HepG2 (cell line): ENCODE data around the gene UBE2I. TPM values are rescaled to one million over a fixed set of nuclear protein-coding genes. Genes with fewer than 3 reads are reported as not detected.

ENCODE experiments used
- ATAC-seq: fragments of 200-7000 bp; cut with Tn5 transposase; 3 replicates; pipeline ENCODE4 v1.9.1; 2020; ENCODE audit warnings: mild to moderate bottlenecking, moderate library complexity
- BruUV-seq: library from RNA; stranded (reverse); fragments of 400-500 nt; replicated peaks from 2 replicates; lab custom pipeline; 2021; lab: Mats Ljungman, UMichigan
- CTCF ChIA-PET: fragments of 300-600 bp; formaldehyde crosslinking; extraction: SDS; loops from one replicate; lab custom pipeline; 2021; ENCODE audit warnings: low total read pairs, inconsistent platforms, low intra/inter-chr PET ratio; lab: Yijun Ruan, JAX
- POLR2A ChIA-PET: fragments of 350-600 bp; sonication (Branson Sonifier 250); formaldehyde crosslinking; loops from one replicate; lab custom pipeline; 2020; ENCODE audit warnings: antibody characterized with exemption, inconsistent platforms; lab: Yijun Ruan, JAX
- DNase-seq: peaks from one replicate; pipeline ENCODE4 v3.0.0-alpha.2; 2015; ENCODE audit warnings: low spot score
- FAIRE-seq: peaks from 3 replicates; lab custom pipeline; 2011; peaks lifted over from hg19 to GRCh38; lab: Jason Lieb, UNC
- H2AFZ ChIP-seq: one replicate; pipeline ENCODE4 v1.6.1; 2011; ENCODE audit warnings: low read length, inconsistent platforms
- H3K27ac ChIP-seq: fragments of 300-600 bp; 3 replicates; pipeline ENCODE4 v1.8.0; 2011; ENCODE audit warnings: mixed run types, mild to moderate bottlenecking, mixed read lengths, low read length, inconsistent platforms; ENCODE audit not compliant: insufficient read depth; ENCODE audit errors: extremely low read length
- H3K27me3 ChIP-seq, 2 experiments: fragments of 200-600 bp in 1 of 2; 2 replicates in 1 of 2; 3 replicates in 1 of 2; pipeline versions ENCODE4 v1.6.0 to v1.8.0; 2011; ENCODE audit warnings: low read length in 2 of 2, mild to moderate bottlenecking in 2 of 2, moderate library complexity in 2 of 2, inconsistent platforms in 1 of 2; ENCODE audit not compliant: insufficient read depth in 2 of 2, control insufficient read depth in 1 of 2
- H3K36me3 ChIP-seq, 2 experiments: fragments of 200-600 bp in 1 of 2; replicated peaks in 1 of 2; 2 replicates in 1 of 2; 3 replicates in 1 of 2; pipeline versions ENCODE4 v1.5.1 to v1.8.0; 2011; ENCODE audit warnings: low read length in 2 of 2, inconsistent platforms in 1 of 2; ENCODE audit not compliant: insufficient read depth in 2 of 2, control insufficient read depth in 1 of 2
- H3K4me1 ChIP-seq: 2 replicates; pipeline ENCODE4 v1.5.1; 2012; ENCODE audit warnings: low read length, inconsistent platforms; ENCODE audit not compliant: insufficient read depth
- H3K4me2 ChIP-seq: 2 replicates; pipeline ENCODE4 v1.6.0; 2011; ENCODE audit warnings: low read depth, low read length, inconsistent platforms
- H3K4me3 ChIP-seq, 3 experiments: fragments of 200-600 bp in 1 of 3; sonication (generic), shearing (Covaris generic) in 1 of 3; replicated peaks in 1 of 3; 2 replicates each; pipeline ENCODE4 v1.5.1; 2011 to 2016; ENCODE audit warnings: low read length in 3 of 3, inconsistent platforms in 2 of 3, low read depth in 2 of 3, mild to moderate bottlenecking in 2 of 3, control low read depth in 1 of 3, mixed read lengths in 1 of 3; ENCODE audit not compliant: insufficient read depth in 1 of 3
- H3K79me2 ChIP-seq: one replicate; pipeline ENCODE4 v1.6.1; 2011; ENCODE audit warnings: low read length, inconsistent platforms; ENCODE audit not compliant: insufficient read depth
- H3K9ac ChIP-seq: 2 replicates; pipeline ENCODE4 v1.6.0; 2011; ENCODE audit warnings: mild to moderate bottlenecking, low read depth, low read length, inconsistent platforms; ENCODE audit not compliant: insufficient read depth
- H3K9me3 ChIP-seq: 2 replicates; pipeline ENCODE4 v1.5.1; 2012; ENCODE audit warnings: mild to moderate bottlenecking, low read length
- H4K20me1 ChIP-seq: 2 replicates; pipeline ENCODE4 v1.6.0; 2011; ENCODE audit warnings: inconsistent platforms, mild to moderate bottlenecking, low read length, moderate library complexity; ENCODE audit not compliant: insufficient read depth
- HNRNPLL ChIP-seq: fragments of 200-400 bp; formaldehyde crosslinking; IDR thresholded peaks from 2 replicates; pipeline ENCODE4 v1.6.1; 2017; ENCODE audit warnings: mild to moderate bottlenecking, low read depth, low read length; ENCODE audit not compliant: poor library complexity, severe bottlenecking
- NAIF1 ChIP-seq: sonication (generic); formaldehyde crosslinking; IDR thresholded peaks from 2 replicates; pipeline ENCODE4 v1.5.0; 2020; ENCODE audit warnings: mild to moderate bottlenecking, missing genetic modification reagents, borderline replicate concordance
- RFX1 ChIP-seq: fragments of 450-650 bp; IDR thresholded peaks from 2 replicates; pipeline ENCODE4 v1.6.1; 2017
- RFX3 ChIP-seq: IDR thresholded peaks from 2 replicates; pipeline ENCODE4 v1.6.1; 2016; ENCODE audit warnings: missing biosample characterization, missing genetic modification reagents
- TBP ChIP-seq: sonication (generic); formaldehyde crosslinking; IDR thresholded peaks from 2 replicates; pipeline ENCODE4 v1.5.0; 2020; ENCODE audit warnings: missing genetic modification reagents
- ZNF101 ChIP-seq: sonication (generic); formaldehyde crosslinking; IDR thresholded peaks from 2 replicates; pipeline ENCODE4 v1.4.0; 2020; ENCODE audit warnings: mild to moderate bottlenecking, low read depth, missing genetic modification reagents, borderline replicate concordance
- ZNF746 ChIP-seq: sonication (generic); formaldehyde crosslinking; IDR thresholded peaks from 2 replicates; pipeline ENCODE4 v1.8.0; 2022; ENCODE audit warnings: mild to moderate bottlenecking, missing genetic modification reagents
- WGBS: methylation state at CpG from one replicate; pipeline ENCODE4 v1.1.6; 2017; ENCODE audit warnings: low lambda C conversion rate; 5-methylcytosine and 5-hydroxymethylcytosine counted together
- in situ Hi-C: cut with HindIII; loops from 2 replicates; pipeline ENCODE4 v1.10.0; 2017; ENCODE audit warnings: low pct_unique_long_range_greater_than_20kb; ENCODE audit not compliant: extremely low pct_ligation_motif_present
- intact Hi-C: fragments of 100-400 bp; cut with micrococcal nuclease; formaldehyde crosslinking; loops from one replicate; pipeline ENCODE4 v1.10.0; 2022; ENCODE audit not compliant: unreplicated experiment
- polyA plus RNA-seq, 8 experiments: library from polyadenylated mRNA; depleted of rRNA in 3 of 8; stranded (reverse) in 7 of 8; unstranded in 1 of 8; fragments of >200 nt; fragmentation: Illumina TruSeq in 4 of 8; extraction: Trizol in 4 of 8; gene quantifications; 2 replicates each; pipeline versions ENCODE4 v1.2.1 to v1.2.3, GENCODE V29; 2011 to 2016; ENCODE audit warnings: low read depth in 4 of 8, missing spikeins in 1 of 8, mixed read lengths in 1 of 8; ENCODE audit not compliant: insufficient read depth in 1 of 8
- total RNA-seq, 5 experiments: library from RNA; depleted of rRNA; stranded (reverse); fragments of >200 nt; fragmentation: Illumina TruSeq; extraction: Trizol; gene quantifications; 2 replicates each; pipeline ENCODE4 v1.2.3, GENCODE V29; 2016; ENCODE audit warnings: low read depth in 1 of 5
- TF ChIP-seq, protein P1 (sequence below): sonication (generic); formaldehyde crosslinking; IDR thresholded peaks from 2 replicates; pipeline ENCODE4 v1.5.1; 2020; ENCODE audit warnings: missing genetic modification reagents, mild to moderate bottlenecking, borderline replicate concordance
- TF ChIP-seq, protein P2 (sequence below): sonication (generic); formaldehyde crosslinking; IDR thresholded peaks from 2 replicates; pipeline ENCODE4 v1.5.0; 2020; ENCODE audit warnings: mild to moderate bottlenecking, missing genetic modification reagents, moderate library complexity

The UBE2I gene
- total and polyA plus RNA-seq, 2 of the 13 experiments (the other 11 are each of a cell fraction or from before 2014, with no cell fraction given), result 75.8 to 98.9 TPM

DNA sequence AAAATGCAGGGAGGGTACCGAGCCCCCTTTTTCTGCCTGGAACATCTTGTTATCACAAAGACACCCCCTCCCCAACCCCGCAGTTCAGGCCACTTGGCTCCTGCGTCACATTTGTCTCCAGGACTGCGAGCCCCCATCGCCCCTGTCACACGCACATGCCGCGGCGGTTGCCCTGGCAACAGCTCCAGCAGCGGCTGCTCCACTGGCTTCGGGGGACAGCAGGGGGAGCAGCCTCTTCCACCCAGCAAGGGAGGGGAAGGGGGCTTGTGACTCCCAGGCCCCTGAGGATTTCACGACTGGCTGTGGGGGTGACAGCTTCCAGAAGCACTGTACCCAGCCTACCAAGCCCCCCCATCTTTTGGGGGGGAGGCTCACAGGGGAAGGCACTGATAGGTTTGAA is 26.6 kb downstream of the UBE2I start:
- ChIA-PET CTCF (no interaction called here), POLR2A (no interaction called here)
- Histone ChIP-seq H3K9ac (no peak overlapping the region), H2AFZ (no peak overlapping the region), H3K4me2 (no peak overlapping the region), H3K9me3 (no peaks in the 10 kb centered on the region), H3K27me3 (peaks cover 18 to 66% of the 10 kb centered on the region in 2 experiments)
- intact Hi-C loops, result loop anchor here (2.0 kb wide), 1 partner anchor 77 kb away; no protein-coding TSS in a partner anchor
- 0% methylated on average over 2 of the region's 12 CpGs for WGBS
- TF ChIP-seq NAIF1 (CRISPR knock-in tag), result peak; percentile 83
- TF ChIP-seq RFX1, result peak; percentile 69
- TF ChIP-seq ZNF746 (CRISPR knock-in tag), result no peak
- peak; percentile 99 for TF ChIP-seq HNRNPLL
- TF ChIP-seq, protein P1, sequence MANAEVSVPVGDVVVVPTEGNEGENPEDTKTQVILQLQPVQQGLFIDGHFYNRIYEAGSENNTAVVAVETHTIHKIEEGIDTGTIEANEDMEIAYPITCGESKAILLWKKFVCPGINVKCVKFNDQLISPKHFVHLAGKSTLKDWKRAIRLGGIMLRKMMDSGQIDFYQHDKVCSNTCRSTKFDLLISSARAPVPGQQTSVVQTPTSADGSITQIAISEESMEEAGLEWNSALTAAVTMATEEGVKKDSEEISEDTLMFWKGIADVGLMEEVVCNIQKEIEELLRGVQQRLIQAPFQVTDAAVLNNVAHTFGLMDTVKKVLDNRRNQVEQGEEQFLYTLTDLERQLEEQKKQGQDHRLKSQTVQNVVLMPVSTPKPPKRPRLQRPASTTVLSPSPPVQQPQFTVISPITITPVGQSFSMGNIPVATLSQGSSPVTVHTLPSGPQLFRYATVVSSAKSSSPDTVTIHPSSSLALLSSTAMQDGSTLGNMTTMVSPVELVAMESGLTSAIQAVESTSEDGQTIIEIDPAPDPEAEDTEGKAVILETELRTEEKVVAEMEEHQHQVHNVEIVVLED (CRISPR knock-in tag), result no peak
- TF ChIP-seq, protein P2, sequence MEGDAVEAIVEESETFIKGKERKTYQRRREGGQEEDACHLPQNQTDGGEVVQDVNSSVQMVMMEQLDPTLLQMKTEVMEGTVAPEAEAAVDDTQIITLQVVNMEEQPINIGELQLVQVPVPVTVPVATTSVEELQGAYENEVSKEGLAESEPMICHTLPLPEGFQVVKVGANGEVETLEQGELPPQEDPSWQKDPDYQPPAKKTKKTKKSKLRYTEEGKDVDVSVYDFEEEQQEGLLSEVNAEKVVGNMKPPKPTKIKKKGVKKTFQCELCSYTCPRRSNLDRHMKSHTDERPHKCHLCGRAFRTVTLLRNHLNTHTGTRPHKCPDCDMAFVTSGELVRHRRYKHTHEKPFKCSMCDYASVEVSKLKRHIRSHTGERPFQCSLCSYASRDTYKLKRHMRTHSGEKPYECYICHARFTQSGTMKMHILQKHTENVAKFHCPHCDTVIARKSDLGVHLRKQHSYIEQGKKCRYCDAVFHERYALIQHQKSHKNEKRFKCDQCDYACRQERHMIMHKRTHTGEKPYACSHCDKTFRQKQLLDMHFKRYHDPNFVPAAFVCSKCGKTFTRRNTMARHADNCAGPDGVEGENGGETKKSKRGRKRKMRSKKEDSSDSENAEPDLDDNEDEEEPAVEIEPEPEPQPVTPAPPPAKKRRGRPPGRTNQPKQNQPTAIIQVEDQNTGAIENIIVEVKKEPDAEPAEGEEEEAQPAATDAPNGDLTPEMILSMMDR (CRISPR knock-in tag), result peak; percentile 32
- TF ChIP-seq ZNF101 (CRISPR knock-in tag), result no peak
- TF ChIP-seq RFX3 (CRISPR knock-in tag), result peak; percentile 77
- no peak for TF ChIP-seq TBP (CRISPR knock-in tag)
- TF ChIP-seq, all 625 proteins: peak for 5
- in situ Hi-C loops, result no loop called here
- H3K27ac ChIP-seq, result no peak overlapping the region
- no peak for ATAC-seq
- DNase-seq, result no peak
- no peak overlapping the region for H3K4me3 ChIP-seq
- H3K79me2 ChIP-seq, result no peaks in the 10 kb centered on the region
- 0 out of 2 replicates have a peak, but pooled peaks cover 3% of the 10 kb centered on the region for H4K20me1 ChIP-seq
- H3K4me1 ChIP-seq, result peaks cover 29% of the 10 kb centered on the region
- no TSS peak for BruUV-seq
- no peaks in the 10 kb centered on the region for H3K36me3 ChIP-seq
- FAIRE-seq, result no peak
